HepG2 (cell line): ENCODE results near the gene MPO. TPM values are rescaled to one million over a fixed set of nuclear protein-coding genes. Genes with fewer than 3 reads are reported as not detected.

Experiments used
- ARID3A ChIP-seq: IDR thresholded peaks from 2 replicates; pipeline ENCODE4 v1.6.1; 2012; ENCODE audit warnings: low read depth, low read length, improper control_type of control experiment
- BCLAF1 ChIP-seq: fragments of 450-650 bp; IDR thresholded peaks from 2 replicates; pipeline ENCODE4 v1.6.1; 2017; ENCODE audit warnings: mild to moderate bottlenecking
- CENPT ChIP-seq: sonication (generic); formaldehyde crosslinking; IDR thresholded peaks from 2 replicates; pipeline ENCODE4 v1.8.0; 2022; ENCODE audit warnings: low read depth, mild to moderate bottlenecking, moderate library complexity, missing genetic modification reagents
- DDIT3 ChIP-seq: sonication (generic); formaldehyde crosslinking; IDR thresholded peaks from 2 replicates; pipeline ENCODE4 v1.4.0; 2020; ENCODE audit warnings: mild to moderate bottlenecking, missing genetic modification reagents
- E2F1 ChIP-seq: sonication (generic); formaldehyde crosslinking; IDR thresholded peaks from 2 replicates; pipeline ENCODE4 v1.5.0; 2020; ENCODE audit warnings: missing genetic modification reagents
- E2F5 ChIP-seq: sonication (generic); formaldehyde crosslinking; conservative IDR thresholded peaks from 2 replicates; pipeline ENCODE4 v1.4.0; 2020; ENCODE audit warnings: missing genetic modification reagents
- ELF3 ChIP-seq: IDR thresholded peaks from 2 replicates; pipeline ENCODE4 v1.6.1; 2016; ENCODE audit warnings: missing genetic modification reagents, missing compliant biosample characterization
- IKZF1 ChIP-seq: fragments of 450-650 bp; IDR thresholded peaks from 2 replicates; pipeline ENCODE4 v1.7.1; 2016
- IKZF5 ChIP-seq: IDR thresholded peaks from 2 replicates; pipeline ENCODE4 v1.6.1; 2018; ENCODE audit warnings: missing genetic modification reagents, mild to moderate bottlenecking, missing compliant biosample characterization
- MIER3 ChIP-seq: IDR thresholded peaks from 2 replicates; pipeline ENCODE4 v1.6.1; 2016; ENCODE audit warnings: missing compliant biosample characterization, borderline replicate concordance
- NCOA2 ChIP-seq: sonication (generic); formaldehyde crosslinking; IDR thresholded peaks from 2 replicates; pipeline ENCODE4 v1.8.0; 2022; ENCODE audit warnings: inconsistent platforms
- NFIB ChIP-seq: sonication (generic); formaldehyde crosslinking; IDR thresholded peaks from 2 replicates; pipeline ENCODE4 v1.9.0; 2021; ENCODE audit warnings: missing genetic modification reagents, mild to moderate bottlenecking, borderline replicate concordance
- NR1H2 ChIP-seq: sonication (generic); formaldehyde crosslinking; IDR thresholded peaks from 2 replicates; pipeline ENCODE4 v1.8.1; 2022; ENCODE audit warnings: low read depth, missing genetic modification reagents, borderline replicate concordance
- RFXANK ChIP-seq: IDR thresholded peaks from 2 replicates; pipeline ENCODE4 v1.6.1; 2016
- RNF2 ChIP-seq: fragments of 450-650 bp; conservative IDR thresholded peaks from 2 replicates; pipeline ENCODE4 v1.6.1; 2016; ENCODE audit warnings: low read depth
- ZBTB46 ChIP-seq: sonication (generic); formaldehyde crosslinking; IDR thresholded peaks from 2 replicates; pipeline ENCODE4 v1.4.0; 2020; ENCODE audit warnings: mild to moderate bottlenecking, missing genetic modification reagents, borderline replicate concordance
- ZNF124 ChIP-seq: sonication (generic); formaldehyde crosslinking; IDR thresholded peaks from 2 replicates; pipeline ENCODE4 v1.4.0; 2020; ENCODE audit warnings: missing genetic modification reagents
- ZNF20 ChIP-seq: sonication (generic); formaldehyde crosslinking; IDR thresholded peaks from 2 replicates; pipeline ENCODE4 v1.4.0; 2020; ENCODE audit warnings: mild to moderate bottlenecking, moderate library complexity, missing genetic modification reagents
- ZNF235 ChIP-seq: sonication (generic); formaldehyde crosslinking; IDR thresholded peaks from 2 replicates; pipeline ENCODE4 v1.8.1; 2023; ENCODE audit warnings: mild to moderate bottlenecking, missing genetic modification reagents, borderline replicate concordance
- ZNF367 ChIP-seq: sonication (generic); formaldehyde crosslinking; IDR thresholded peaks from 2 replicates; pipeline ENCODE4 v1.4.0; 2020; ENCODE audit warnings: missing genetic modification reagents, borderline replicate concordance
- ZNF839 ChIP-seq: sonication (generic); formaldehyde crosslinking; IDR thresholded peaks from 2 replicates; pipeline ENCODE4 v1.4.0; 2020; ENCODE audit warnings: missing genetic modification reagents, mild to moderate bottlenecking, borderline replicate concordance
- polyA plus RNA-seq, 8 experiments: library from polyadenylated mRNA; depleted of rRNA in 3 of 8; stranded (reverse) in 7 of 8; unstranded in 1 of 8; fragments of >200 nt; fragmentation: Illumina TruSeq in 4 of 8; extraction: Trizol in 4 of 8; gene quantifications; 2 replicates each; pipeline versions ENCODE4 v1.2.1 to v1.2.3, GENCODE V29; 2011 to 2016; ENCODE audit warnings: low read depth in 4 of 8, missing spikeins in 1 of 8, mixed read lengths in 1 of 8; ENCODE audit not compliant: insufficient read depth in 1 of 8
- total RNA-seq, 5 experiments: library from RNA; depleted of rRNA; stranded (reverse); fragments of >200 nt; fragmentation: Illumina TruSeq; extraction: Trizol; gene quantifications; 2 replicates each; pipeline ENCODE4 v1.2.3, GENCODE V29; 2016; ENCODE audit warnings: low read depth in 1 of 5

The MPO gene
- total and polyA plus RNA-seq, 2 of the 13 experiments (the other 11 are each of a cell fraction or from before 2014, with no cell fraction given), result not detected

- no peak for TF ChIP-seq DDIT3 (CRISPR knock-in tag)
- no peak for TF ChIP-seq ZNF839 (CRISPR knock-in tag)
- TF ChIP-seq ELF3 (CRISPR knock-in tag), result peak; percentile 56
- no peak for TF ChIP-seq IKZF5 (CRISPR knock-in tag)
- no peak for TF ChIP-seq ZBTB46 (CRISPR knock-in tag)
- TF ChIP-seq NR1H2 (CRISPR knock-in tag), result no peak
- no peak for TF ChIP-seq ZNF124 (CRISPR knock-in tag)
- no peak for TF ChIP-seq RFXANK
- no peak for TF ChIP-seq BCLAF1
- no peak for TF ChIP-seq IKZF1
- no peak for TF ChIP-seq ZNF235 (CRISPR knock-in tag)
- TF ChIP-seq ZNF367 (CRISPR knock-in tag), result no peak
- 0 out of 2 replicates have a peak, but pooled peaks have one; percentile 58 for TF ChIP-seq MIER3 (CRISPR knock-in tag)
- TF ChIP-seq NCOA2 (CRISPR knock-in tag), result no peak
- no peak for TF ChIP-seq E2F1 (CRISPR knock-in tag)
- TF ChIP-seq E2F5 (CRISPR knock-in tag), result no peak
- TF ChIP-seq NFIB, result no peak
- 0 out of 2 replicates have a peak, but pooled peaks have one; percentile 23 for TF ChIP-seq ARID3A
- no peak for TF ChIP-seq ZNF20
- no peak for TF ChIP-seq CENPT (CRISPR knock-in tag)
- no peak for TF ChIP-seq RNF2
These were observed 36.8 kb upstream of the MPO start (continued) for GRCh38 chr17:58317421-58318064.
